Neural cell (in vitro differentiated cells): ENCODE measurements around the gene CD1C.

ENCODE experiments used
- EP300 ChIP-seq: fragments of 450-650 bp; conservative IDR thresholded peaks from 2 replicates; pipeline ENCODE4 v1.6.1; 2014; ENCODE audit warnings: antibody characterized with exemption, mild to moderate bottlenecking, moderate library complexity; ENCODE audit not compliant: poor library complexity, severe bottlenecking
- EZH2 ChIP-seq: fragments of 200-600, 300-800 bp; shearing (Covaris generic), sonication (generic); IDR thresholded peaks from 2 replicates; pipeline ENCODE4 v1.6.1; 2014; ENCODE audit warnings: antibody characterized with exemption, low read length, borderline replicate concordance, mild to moderate bottlenecking; ENCODE audit not compliant: insufficient read depth, poor library complexity, severe bottlenecking
- POLR2AphosphoS5 ChIP-seq: IDR thresholded peaks from 2 replicates; pipeline ENCODE4 v1.6.1; 2012
- SMC3 ChIP-seq: fragments of 450-650 bp; conservative IDR thresholded peaks from 2 replicates; pipeline ENCODE4 v1.6.1; 2014; ENCODE audit warnings: antibody characterized with exemption, mild to moderate bottlenecking, moderate library complexity; ENCODE audit not compliant: poor library complexity
- TAF1 ChIP-seq: IDR thresholded peaks from 2 replicates; pipeline ENCODE4 v1.6.1; 2012; ENCODE audit warnings: low read depth
- TF ChIP-seq, protein P1 (sequence below): fragments of 450-650 bp; IDR thresholded peaks from 2 replicates; pipeline ENCODE4 v1.5.1; 2014; ENCODE audit warnings: antibody characterized with exemption, mild to moderate bottlenecking, moderate library complexity; ENCODE audit not compliant: poor library complexity, severe bottlenecking
- TF ChIP-seq, protein P2 (sequence below): IDR thresholded peaks from 2 replicates; pipeline ENCODE4 v1.6.1; 2012; ENCODE audit warnings: borderline replicate concordance

DNA sequence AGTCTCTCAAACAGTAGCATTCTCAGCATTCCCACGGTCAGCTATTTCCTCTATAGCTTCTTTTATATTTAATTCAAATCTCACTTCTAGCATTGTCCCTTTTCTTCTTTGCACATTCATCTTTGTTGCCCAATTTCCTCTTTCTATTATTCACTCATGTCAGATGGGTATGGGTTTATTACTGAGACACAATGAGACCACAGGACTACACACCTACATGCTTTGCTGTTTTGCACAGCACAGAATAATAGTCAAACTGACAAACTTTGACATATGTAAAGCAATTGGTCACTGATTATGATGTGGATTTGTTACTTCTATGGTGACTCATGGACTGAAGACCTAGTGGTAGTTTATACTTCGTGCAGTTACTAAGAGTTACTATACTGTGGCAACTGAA lies 5.8 kb upstream of the CD1C start:
- TF ChIP-seq EZH2 (no peak), POLR2AphosphoS5 (no peak), EP300 (no peak), TAF1 (no peak), SMC3 (no peak)
- TF ChIP-seq, protein P1, sequence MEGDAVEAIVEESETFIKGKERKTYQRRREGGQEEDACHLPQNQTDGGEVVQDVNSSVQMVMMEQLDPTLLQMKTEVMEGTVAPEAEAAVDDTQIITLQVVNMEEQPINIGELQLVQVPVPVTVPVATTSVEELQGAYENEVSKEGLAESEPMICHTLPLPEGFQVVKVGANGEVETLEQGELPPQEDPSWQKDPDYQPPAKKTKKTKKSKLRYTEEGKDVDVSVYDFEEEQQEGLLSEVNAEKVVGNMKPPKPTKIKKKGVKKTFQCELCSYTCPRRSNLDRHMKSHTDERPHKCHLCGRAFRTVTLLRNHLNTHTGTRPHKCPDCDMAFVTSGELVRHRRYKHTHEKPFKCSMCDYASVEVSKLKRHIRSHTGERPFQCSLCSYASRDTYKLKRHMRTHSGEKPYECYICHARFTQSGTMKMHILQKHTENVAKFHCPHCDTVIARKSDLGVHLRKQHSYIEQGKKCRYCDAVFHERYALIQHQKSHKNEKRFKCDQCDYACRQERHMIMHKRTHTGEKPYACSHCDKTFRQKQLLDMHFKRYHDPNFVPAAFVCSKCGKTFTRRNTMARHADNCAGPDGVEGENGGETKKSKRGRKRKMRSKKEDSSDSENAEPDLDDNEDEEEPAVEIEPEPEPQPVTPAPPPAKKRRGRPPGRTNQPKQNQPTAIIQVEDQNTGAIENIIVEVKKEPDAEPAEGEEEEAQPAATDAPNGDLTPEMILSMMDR = no peak
- TF ChIP-seq, protein P2, sequence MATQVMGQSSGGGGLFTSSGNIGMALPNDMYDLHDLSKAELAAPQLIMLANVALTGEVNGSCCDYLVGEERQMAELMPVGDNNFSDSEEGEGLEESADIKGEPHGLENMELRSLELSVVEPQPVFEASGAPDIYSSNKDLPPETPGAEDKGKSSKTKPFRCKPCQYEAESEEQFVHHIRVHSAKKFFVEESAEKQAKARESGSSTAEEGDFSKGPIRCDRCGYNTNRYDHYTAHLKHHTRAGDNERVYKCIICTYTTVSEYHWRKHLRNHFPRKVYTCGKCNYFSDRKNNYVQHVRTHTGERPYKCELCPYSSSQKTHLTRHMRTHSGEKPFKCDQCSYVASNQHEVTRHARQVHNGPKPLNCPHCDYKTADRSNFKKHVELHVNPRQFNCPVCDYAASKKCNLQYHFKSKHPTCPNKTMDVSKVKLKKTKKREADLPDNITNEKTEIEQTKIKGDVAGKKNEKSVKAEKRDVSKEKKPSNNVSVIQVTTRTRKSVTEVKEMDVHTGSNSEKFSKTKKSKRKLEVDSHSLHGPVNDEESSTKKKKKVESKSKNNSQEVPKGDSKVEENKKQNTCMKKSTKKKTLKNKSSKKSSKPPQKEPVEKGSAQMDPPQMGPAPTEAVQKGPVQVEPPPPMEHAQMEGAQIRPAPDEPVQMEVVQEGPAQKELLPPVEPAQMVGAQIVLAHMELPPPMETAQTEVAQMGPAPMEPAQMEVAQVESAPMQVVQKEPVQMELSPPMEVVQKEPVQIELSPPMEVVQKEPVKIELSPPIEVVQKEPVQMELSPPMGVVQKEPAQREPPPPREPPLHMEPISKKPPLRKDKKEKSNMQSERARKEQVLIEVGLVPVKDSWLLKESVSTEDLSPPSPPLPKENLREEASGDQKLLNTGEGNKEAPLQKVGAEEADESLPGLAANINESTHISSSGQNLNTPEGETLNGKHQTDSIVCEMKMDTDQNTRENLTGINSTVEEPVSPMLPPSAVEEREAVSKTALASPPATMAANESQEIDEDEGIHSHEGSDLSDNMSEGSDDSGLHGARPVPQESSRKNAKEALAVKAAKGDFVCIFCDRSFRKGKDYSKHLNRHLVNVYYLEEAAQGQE = no peak
